Activated naive CD8-positive, alpha-beta T cell treated with anti-CD3 and anti-CD28 coated beads, Interleukin-2, amount 50 U/mL, for 24 hours (primary cell): ENCODE data around the gene SERPINB12.

ENCODE experiments used
- ATAC-seq: fragments of 150-1000 bp; cut with Tn5 transposase; one replicate; pipeline ENCODE4 v1.10.0; 2021
- DNase-seq: peaks from one replicate; pipeline ENCODE4 v3.0.0; 2021
- H3K27ac Mint-ChIP-seq: one replicate; pipeline ENCODE4 v1.8.0; 2021; ENCODE audit warnings: mild to moderate bottlenecking, mixed read lengths
- H3K27me3 Mint-ChIP-seq: one replicate; pipeline ENCODE4 v1.8.0; 2021; ENCODE audit warnings: mixed read lengths
- H3K36me3 Mint-ChIP-seq: one replicate; pipeline ENCODE4 v1.8.0; 2021; ENCODE audit warnings: low read depth, mixed read lengths
- H3K4me1 Mint-ChIP-seq: one replicate; pipeline ENCODE4 v1.8.0; 2021; ENCODE audit warnings: mixed read lengths
- H3K4me3 Mint-ChIP-seq: one replicate; pipeline ENCODE4 v1.8.0; 2021; ENCODE audit warnings: mild to moderate bottlenecking, moderate library complexity, mixed read lengths
- H3K9me3 Mint-ChIP-seq: one replicate; pipeline ENCODE4 v1.8.0; 2021; ENCODE audit warnings: mixed read lengths

The SERPINB12 gene

GRCh38 chr18:63542069-63542468 lies at the start of gene SERPINB12:
TSS of gene SERPINB12 (plus strand) at chr18:63542369. CDS start at chr18:63556160, 13,791 bp downstream.
- no peak for ATAC-seq
- Mint-ChIP-seq H3K9me3 (no peaks in the 10 kb centered on the region), H3K36me3 (no peaks in the 10 kb centered on the region), H3K27me3 (peaks cover 13% of the 10 kb centered on the region), H3K4me3 (no peak within 1 kb of the TSS), H3K4me1 (no peaks in the 10 kb centered on the region), H3K27ac (no peak within 1 kb of the TSS)
- DNase-seq: no peak

- peaks cover 2% of the 10 kb centered on the region for H3K27me3 Mint-ChIP-seq
- no peaks in the 10 kb centered on the region for H3K9me3 Mint-ChIP-seq
- no peaks in the 10 kb centered on the region for H3K36me3 Mint-ChIP-seq
- DNase-seq (no peak), ATAC-seq (no peak)
- H3K27ac Mint-ChIP-seq: no peak overlapping the region
- no peak overlapping the region for H3K4me3 Mint-ChIP-seq
- no peaks in the 10 kb centered on the region for H3K4me1 Mint-ChIP-seq
Observed at GRCh38 chr18:63492851-63493250, 49.3 kb upstream of the SERPINB12 start.

GRCh38 chr18:63495675-63496074 lies 46.5 kb upstream of the SERPINB12 start:
- DNase-seq (no peak), ATAC-seq (no peak)
- Mint-ChIP-seq H3K9me3 (no peaks in the 10 kb centered on the region), H3K27me3 (peaks cover 2% of the 10 kb centered on the region), H3K4me1 (no peaks in the 10 kb centered on the region), H3K4me3 (no peak overlapping the region), H3K36me3 (no peaks in the 10 kb centered on the region), H3K27ac (no peak overlapping the region)

GRCh38 chr18:63505566-63506335 lies 36.4 kb upstream of the SERPINB12 start:
- no peak overlapping the region for H3K27ac Mint-ChIP-seq
- no peaks in the 10 kb centered on the region for H3K4me1 Mint-ChIP-seq
- H3K4me3 Mint-ChIP-seq: no peak overlapping the region
- DNase-seq: peak; percentile 30
- H3K36me3 Mint-ChIP-seq: no peaks in the 10 kb centered on the region
- peaks cover 18% of the 10 kb centered on the region for H3K27me3 Mint-ChIP-seq
- no peaks in the 10 kb centered on the region for H3K9me3 Mint-ChIP-seq
- no peak for ATAC-seq

GRCh38 chr18:63506336-63506646 lies 35.9 kb upstream of the SERPINB12 start:
- no peak for DNase-seq
- H3K27ac Mint-ChIP-seq: no peak overlapping the region
- H3K36me3 Mint-ChIP-seq: no peaks in the 10 kb centered on the region
- peaks cover 18% of the 10 kb centered on the region for H3K27me3 Mint-ChIP-seq
- H3K4me1 Mint-ChIP-seq: no peaks in the 10 kb centered on the region
- H3K9me3 Mint-ChIP-seq: no peaks in the 10 kb centered on the region
- H3K4me3 Mint-ChIP-seq: no peak overlapping the region
- no peak for ATAC-seq

- ATAC-seq (no peak), DNase-seq (no peak)
- Mint-ChIP-seq H3K27ac (no peak overlapping the region), H3K27me3 (peaks cover 21% of the 10 kb centered on the region), H3K4me3 (no peak overlapping the region), H3K36me3 (no peaks in the 10 kb centered on the region), H3K4me1 (no peaks in the 10 kb centered on the region), H3K9me3 (no peaks in the 10 kb centered on the region)
Observed at GRCh38 chr18:63508596-63508995, 33.6 kb upstream of the SERPINB12 start.

GRCh38 chr18:63511285-63511684 lies 30.9 kb upstream of the SERPINB12 start:
- Mint-ChIP-seq H3K27ac (no peak overlapping the region), H3K4me3 (no peak overlapping the region), H3K4me1 (no peaks in the 10 kb centered on the region), H3K27me3 (peaks cover 10% of the 10 kb centered on the region), H3K9me3 (no peaks in the 10 kb centered on the region), H3K36me3 (no peaks in the 10 kb centered on the region)
- no peak for ATAC-seq
- no peak for DNase-seq

GRCh38 chr18:63514326-63514725 lies 27.8 kb upstream of the SERPINB12 start:
- ATAC-seq (no peak), DNase-seq (no peak)
- Mint-ChIP-seq H3K36me3 (no peaks in the 10 kb centered on the region), H3K27ac (no peak overlapping the region), H3K4me3 (no peak overlapping the region), H3K27me3 (peaks cover 14% of the 10 kb centered on the region), H3K9me3 (no peaks in the 10 kb centered on the region), H3K4me1 (no peaks in the 10 kb centered on the region)

GRCh38 chr18:63514888-63515678 lies 27.1 kb upstream of the SERPINB12 start:
- ATAC-seq (no peak), DNase-seq (no peak)
- Mint-ChIP-seq H3K27me3 (peaks cover 14% of the 10 kb centered on the region), H3K4me3 (no peak overlapping the region), H3K27ac (no peak overlapping the region), H3K36me3 (no peaks in the 10 kb centered on the region), H3K4me1 (no peaks in the 10 kb centered on the region), H3K9me3 (no peaks in the 10 kb centered on the region)

GRCh38 chr18:63515801-63516200 lies 26.4 kb upstream of the SERPINB12 start:
- DNase-seq (no peak), ATAC-seq (no peak)
- H3K36me3 Mint-ChIP-seq: no peaks in the 10 kb centered on the region
- no peak overlapping the region for H3K27ac Mint-ChIP-seq
- H3K4me3 Mint-ChIP-seq: no peak overlapping the region
- peaks cover 16% of the 10 kb centered on the region for H3K27me3 Mint-ChIP-seq
- no peaks in the 10 kb centered on the region for H3K4me1 Mint-ChIP-seq
- H3K9me3 Mint-ChIP-seq: no peaks in the 10 kb centered on the region

GRCh38 chr18:63518178-63519012 lies 23.8 kb upstream of the SERPINB12 start:
- Mint-ChIP-seq H3K27me3 (peaks cover 11% of the 10 kb centered on the region), H3K36me3 (no peaks in the 10 kb centered on the region), H3K27ac (no peak overlapping the region), H3K4me3 (no peak overlapping the region), H3K4me1 (no peaks in the 10 kb centered on the region), H3K9me3 (no peaks in the 10 kb centered on the region)
- peak; percentile 45 for DNase-seq
- peak; percentile 80 for ATAC-seq

- DNase-seq: no peak
- Mint-ChIP-seq H3K4me1 (no peaks in the 10 kb centered on the region), H3K36me3 (no peaks in the 10 kb centered on the region), H3K4me3 (no peak overlapping the region), H3K27me3 (peaks cover 9% of the 10 kb centered on the region), H3K9me3 (no peaks in the 10 kb centered on the region), H3K27ac (no peak overlapping the region)
- no peak for ATAC-seq
Observed at GRCh38 chr18:63520053-63520685, 22.0 kb upstream of the SERPINB12 start.

GRCh38 chr18:63523660-63524059 lies 18.5 kb upstream of the SERPINB12 start:
- peaks cover 7% of the 10 kb centered on the region for H3K27me3 Mint-ChIP-seq
- no peaks in the 10 kb centered on the region for H3K4me1 Mint-ChIP-seq
- no peaks in the 10 kb centered on the region for H3K36me3 Mint-ChIP-seq
- H3K27ac Mint-ChIP-seq: no peak overlapping the region
- DNase-seq (no peak), ATAC-seq (no peak)
- H3K9me3 Mint-ChIP-seq: no peaks in the 10 kb centered on the region
- H3K4me3 Mint-ChIP-seq: no peak overlapping the region

- Mint-ChIP-seq H3K4me1 (no peaks in the 10 kb centered on the region), H3K36me3 (no peaks in the 10 kb centered on the region), H3K27me3 (peaks cover 6% of the 10 kb centered on the region), H3K27ac (no peak overlapping the region), H3K9me3 (no peaks in the 10 kb centered on the region), H3K4me3 (no peak overlapping the region)
- no peak for DNase-seq
- no peak for ATAC-seq
Observed at GRCh38 chr18:63527251-63527650, 14.9 kb upstream of the SERPINB12 start.
